GM13977 (cell line): ENCODE results near the gene PALLD.

Experiments used
- DNase-seq: peaks from one replicate; pipeline ENCODE4 v3.0.0; 2012; ENCODE audit warnings: low spot score
- in situ Hi-C: fragments of 300-500 bp; cut with MboI; formaldehyde crosslinking; loops from one replicate; pipeline ENCODE4 v1.12.0; 2022; ENCODE audit warnings: low sequenced_read_pairs, low pct_unique_long_range_greater_than_20kb, mixed read lengths, inconsistent platforms; ENCODE audit not compliant: unreplicated experiment
- TF ChIP-seq, protein P1 (sequence below): IDR thresholded peaks from 2 replicates; pipeline ENCODE4 v1.5.1; 2012; ENCODE audit warnings: mild to moderate bottlenecking, control low read depth; ENCODE audit not compliant: insufficient read depth; ENCODE audit errors: extremely low read depth, missing control alignments

The PALLD gene

DNA sequence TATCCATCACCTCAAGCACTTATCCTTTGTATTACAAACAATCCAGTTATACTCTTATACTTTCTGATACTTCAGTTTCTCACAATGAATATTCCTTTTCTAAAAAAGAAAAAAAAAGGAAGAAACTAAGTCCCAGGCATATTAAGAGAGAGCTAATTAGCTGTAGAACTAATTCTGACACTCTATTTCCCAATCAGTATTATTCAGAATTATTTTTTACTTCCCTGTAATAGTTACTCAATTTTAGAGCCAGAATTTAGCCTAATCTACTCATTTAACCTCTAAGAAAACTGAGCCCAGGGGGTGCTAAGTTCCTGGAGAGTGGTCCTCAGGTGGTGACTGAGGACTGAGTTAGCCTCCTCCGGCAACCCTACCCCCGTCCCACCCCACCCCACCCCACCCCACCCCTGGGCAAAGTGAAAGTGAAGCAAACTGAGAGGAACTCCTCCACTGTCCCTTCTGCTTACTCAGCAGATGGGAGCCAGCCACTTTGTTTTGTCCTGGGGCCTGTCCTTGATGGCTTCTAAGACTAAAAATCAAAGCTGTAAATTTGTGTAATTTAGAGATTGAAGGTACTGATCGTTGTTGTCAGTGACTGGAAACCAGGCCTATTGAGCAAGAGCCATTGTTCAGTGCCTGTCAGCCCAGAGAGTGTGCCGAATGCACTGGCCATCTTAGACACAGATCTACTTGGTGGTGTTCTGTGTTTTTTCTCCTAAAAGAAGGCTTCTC lies 351.1 kb downstream of the PALLD start:
- in situ Hi-C loops: no loop called here
- no peak for DNase-seq
- TF ChIP-seq, protein P1, sequence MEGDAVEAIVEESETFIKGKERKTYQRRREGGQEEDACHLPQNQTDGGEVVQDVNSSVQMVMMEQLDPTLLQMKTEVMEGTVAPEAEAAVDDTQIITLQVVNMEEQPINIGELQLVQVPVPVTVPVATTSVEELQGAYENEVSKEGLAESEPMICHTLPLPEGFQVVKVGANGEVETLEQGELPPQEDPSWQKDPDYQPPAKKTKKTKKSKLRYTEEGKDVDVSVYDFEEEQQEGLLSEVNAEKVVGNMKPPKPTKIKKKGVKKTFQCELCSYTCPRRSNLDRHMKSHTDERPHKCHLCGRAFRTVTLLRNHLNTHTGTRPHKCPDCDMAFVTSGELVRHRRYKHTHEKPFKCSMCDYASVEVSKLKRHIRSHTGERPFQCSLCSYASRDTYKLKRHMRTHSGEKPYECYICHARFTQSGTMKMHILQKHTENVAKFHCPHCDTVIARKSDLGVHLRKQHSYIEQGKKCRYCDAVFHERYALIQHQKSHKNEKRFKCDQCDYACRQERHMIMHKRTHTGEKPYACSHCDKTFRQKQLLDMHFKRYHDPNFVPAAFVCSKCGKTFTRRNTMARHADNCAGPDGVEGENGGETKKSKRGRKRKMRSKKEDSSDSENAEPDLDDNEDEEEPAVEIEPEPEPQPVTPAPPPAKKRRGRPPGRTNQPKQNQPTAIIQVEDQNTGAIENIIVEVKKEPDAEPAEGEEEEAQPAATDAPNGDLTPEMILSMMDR: no peak

DNA sequence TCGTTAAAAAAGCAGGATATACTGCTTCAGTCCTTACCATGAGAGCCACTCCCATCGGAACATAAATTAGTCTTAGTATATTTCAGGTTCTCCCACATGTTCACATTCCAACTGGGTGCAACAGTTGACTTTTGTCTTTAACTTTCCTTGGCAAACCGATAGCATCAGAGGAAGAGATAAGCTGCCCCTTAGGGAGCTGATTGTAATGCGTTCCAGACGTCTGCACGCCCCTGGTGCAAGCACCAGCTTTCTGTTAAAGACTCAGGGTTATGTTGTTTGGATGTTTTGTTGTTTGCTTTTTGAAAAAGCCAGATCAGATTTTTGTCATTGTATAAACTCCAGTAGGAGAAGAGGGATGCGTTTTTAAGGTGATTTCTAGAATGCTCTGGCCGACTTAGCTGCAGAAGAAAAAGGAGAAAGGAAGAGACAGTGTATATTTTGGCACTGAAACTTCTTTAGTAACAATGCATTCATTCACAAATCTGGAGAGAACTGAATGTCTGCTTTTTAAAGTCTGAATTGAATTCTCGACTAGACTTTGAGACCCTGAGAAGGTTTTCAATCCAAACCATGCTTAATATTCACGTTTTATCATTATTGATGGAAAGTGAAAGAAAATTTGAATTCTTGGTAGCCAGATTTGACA lies 352.3 kb downstream of the PALLD start:
- in situ Hi-C loops: no loop called here
- DNase-seq: no peak
- TF ChIP-seq, protein P1: no peak

DNA sequence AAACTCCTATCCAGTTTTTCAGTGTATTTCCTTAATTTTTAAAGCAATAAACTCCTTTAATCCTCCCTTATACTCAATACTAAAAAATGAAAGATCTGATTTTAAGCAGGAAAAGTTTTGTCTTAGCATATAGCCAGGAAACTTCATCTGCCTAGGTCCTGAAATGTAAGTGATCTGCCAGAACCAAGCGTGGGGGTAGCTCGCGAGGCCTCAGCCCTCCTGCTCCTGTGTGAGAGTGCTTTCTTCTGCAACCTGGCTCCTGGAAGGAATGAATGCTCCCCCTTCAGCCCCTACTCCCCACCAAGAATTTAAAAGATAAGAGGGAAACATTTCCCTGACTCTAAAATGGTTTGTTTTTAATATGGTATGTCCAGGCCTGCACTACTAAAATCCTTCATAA lies 353.1 kb downstream of the PALLD start:
- in situ Hi-C loops: no loop called here
- no peak for DNase-seq
- TF ChIP-seq, protein P1: no peak

DNA sequence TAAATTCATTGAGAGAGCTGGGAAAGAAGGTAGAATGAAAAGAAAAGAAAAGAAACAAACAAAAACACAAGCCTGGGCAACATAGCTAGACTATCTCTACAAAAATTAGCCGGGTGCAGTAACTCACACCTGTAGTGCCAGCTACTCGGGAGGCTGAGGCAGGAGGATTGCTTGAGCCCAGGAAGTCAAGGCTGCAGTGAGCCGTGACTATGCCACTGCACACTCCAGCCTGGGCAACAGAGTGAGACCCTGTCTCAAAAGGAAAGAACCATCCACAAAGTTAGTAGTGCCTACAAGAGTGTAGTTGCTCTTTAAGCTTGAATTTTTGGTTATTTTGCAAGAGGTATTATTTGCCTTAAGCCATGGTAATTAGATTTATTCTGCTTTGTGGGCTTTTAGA lies 355.5 kb downstream of the PALLD start:
- TF ChIP-seq, protein P1: no peak
- no peak for DNase-seq
- in situ Hi-C loops: no loop called here

DNA sequence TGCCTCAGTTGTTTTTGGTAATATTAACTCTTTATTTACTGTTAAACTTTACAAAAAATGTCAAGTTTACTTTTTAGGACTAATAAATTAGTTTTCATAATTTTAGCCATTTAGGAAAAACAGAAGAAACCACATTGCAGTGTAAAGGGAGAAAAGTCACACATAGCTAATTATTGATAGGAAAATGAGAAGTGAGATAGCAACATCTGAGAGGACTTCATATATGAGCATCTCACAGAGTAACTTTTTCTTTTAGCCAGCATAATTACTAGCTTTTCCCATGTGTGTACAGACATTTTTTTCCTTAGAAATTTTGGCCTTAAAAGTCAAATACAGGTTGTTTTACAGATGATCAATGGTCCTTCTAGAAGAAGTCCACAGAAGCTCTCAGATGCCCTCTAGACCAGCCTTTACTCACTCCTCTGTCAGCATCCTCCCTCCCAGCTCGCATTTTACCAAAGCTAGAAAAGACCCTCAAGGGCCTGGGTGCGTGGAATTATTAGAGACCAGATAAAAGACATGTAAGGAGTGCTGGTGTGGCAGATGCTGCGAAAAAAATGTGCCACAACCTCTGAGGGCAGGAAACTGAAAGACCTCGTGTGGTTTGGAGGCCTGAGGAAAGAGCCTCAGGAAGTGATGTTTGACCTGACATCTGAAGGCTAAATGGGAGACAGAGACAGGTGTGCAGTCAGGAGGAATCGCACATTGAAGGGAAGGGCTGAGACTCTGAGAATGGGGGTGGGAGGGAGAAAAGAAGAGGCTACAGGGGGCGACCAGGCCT lies 356.3 kb downstream of the PALLD start:
- no peak for DNase-seq
- in situ Hi-C loops: no loop called here
- TF ChIP-seq, protein P1: no peak

DNA sequence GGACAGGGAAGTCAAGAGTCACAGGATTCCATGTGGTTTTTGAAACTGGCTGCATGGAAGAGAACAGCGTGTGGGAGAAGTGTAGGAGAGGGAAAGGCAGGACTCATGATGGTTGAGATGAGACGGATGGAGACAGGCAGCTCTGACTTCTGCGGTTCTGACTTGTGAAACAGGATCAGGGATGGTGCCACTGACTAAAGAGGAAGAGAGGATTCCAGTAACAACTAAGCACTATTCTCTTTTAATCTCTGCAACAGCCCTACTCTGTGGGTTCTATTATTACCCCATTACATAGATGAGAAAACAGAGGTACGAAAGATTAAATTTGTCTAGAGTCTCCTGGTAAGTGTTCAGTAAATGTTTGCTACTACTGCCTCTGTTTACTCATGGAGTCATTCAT lies 356.9 kb downstream of the PALLD start:
- in situ Hi-C loops: no loop called here
- TF ChIP-seq, protein P1: no peak
- DNase-seq: no peak
